NCI-H446 treated with DMSO at 0.1 percent for 48 hours (cell line): ENCODE measurements around the gene KCNAB2.
"Not testable (repeated sequence)": the region's sequence is repeated elsewhere in the genome, so short reads cannot be mapped to it uniquely, and the experiment has no call there.

Experiments
- DNase-seq: peaks from one replicate; lab custom pipeline; 2025; lab: John Stamatoyannopoulos, UW

The KCNAB2 gene

DNA sequence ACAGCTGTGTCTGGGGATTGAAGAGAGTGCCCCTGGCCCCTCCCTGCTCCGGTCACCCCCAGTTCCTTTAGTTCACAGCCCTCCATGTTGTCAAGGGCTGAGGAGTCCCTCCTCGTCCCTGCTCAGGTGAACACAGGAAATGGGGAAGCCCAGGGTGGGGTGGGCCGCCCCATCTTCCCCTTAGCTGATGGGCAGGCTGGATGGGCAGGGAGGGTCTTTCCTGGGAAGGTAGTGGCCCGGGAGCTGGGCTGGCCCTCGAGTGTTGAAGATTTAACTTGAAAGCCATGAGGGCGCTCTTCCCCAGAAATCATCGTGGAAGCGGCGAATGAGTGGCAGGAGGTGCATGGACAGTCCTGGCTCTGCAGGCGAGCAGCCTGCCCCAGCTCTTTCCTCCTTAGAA, 35.1 kb upstream of the KCNAB2 start:
- no peak for DNase-seq

DNA sequence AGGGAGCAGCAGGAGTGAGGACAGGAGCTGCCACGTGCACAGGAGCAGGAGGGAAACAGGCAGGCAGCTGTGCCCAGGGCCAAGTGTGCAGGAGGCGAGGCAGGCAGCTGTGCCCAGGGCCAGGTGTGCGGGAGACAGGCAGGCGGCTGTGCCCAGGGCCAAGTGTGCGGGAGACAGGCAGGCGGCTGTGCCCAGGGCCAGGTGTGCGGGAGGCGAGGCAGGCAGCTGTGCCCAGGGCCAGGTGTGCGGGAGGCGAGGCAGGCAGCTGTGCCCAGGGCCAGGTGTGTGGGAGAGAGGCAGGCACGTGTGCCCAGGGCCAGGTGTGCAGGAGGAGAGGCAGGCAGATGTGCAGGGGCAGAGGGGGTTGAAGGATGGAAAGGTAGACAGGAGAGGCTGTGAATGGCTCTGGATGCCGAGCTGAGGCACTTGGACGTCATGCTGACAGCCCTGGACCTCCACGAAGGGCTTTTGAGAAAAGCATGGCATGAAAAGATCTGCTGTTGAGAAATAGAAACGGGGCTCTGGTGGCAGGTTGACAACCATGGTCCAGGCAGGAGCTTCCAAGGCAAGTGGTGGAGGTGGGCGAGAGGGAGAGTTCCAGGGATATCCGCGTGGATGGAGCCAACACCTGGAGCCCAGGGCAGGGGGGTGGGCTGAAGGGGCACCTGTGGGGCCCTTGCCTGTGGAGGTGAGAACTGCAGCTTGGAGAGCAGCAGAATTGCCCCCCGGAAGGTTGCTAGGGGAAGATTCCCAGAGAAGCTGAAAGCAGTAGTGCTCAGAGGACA, 34.3 kb upstream of the KCNAB2 start:
- DNase-seq, result no peak

DNA sequence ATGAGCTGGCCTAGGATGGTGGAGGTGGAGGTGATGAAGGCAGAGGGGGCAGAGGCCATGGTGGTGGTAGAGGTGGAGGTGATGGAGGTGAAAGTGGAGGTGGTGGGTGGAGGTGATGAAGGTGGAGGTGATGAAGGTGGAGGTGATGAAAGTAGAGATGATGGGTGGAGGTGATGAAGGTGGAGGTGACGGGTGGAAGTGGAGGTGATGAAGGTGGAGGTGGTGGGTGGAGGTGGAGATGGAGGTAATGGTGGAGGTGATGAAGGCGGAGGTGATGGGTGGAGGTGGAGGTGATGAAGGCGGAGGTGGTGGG, 33.8 kb upstream of the KCNAB2 start:
- no peak for DNase-seq

DNA sequence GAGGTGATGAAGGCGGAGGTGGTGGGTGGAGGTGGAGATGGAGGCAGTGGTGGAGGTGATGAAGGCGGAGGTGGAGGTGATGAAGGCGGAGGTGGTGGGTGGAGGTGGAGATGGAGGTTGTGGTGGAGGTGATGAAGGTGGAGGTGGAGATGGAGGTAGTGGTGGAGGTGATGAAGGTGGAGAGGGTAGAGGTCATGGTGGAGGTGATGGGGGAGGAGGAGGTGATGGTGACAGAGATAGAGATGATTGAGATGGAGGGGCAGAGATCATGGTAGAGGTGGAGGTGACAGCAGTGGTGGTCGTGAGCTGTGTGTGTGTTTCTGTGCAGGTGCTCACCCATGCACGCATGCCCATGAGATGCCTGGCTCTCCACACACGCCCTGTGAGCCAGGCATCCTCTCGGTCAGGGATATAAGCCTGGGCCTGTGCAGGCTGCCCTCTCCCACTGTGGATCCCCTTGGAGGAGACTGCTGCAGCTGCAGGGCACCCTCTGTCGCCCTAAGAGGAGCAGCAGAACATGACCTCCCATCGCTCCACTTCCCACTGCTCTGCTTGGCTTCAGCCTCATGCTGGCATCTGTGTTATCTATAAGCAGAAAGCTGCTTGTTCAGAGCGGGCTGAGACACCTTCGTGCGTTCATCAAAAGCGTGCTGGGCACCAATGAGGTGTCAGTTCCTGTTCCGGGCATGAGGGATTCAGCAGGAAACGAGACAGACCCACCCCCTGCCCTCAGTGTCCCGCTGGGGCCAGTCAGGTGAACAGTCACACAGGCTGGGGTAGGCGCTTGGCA, 33.0 kb upstream of the KCNAB2 start:
- DNase-seq, result no peak

DNA sequence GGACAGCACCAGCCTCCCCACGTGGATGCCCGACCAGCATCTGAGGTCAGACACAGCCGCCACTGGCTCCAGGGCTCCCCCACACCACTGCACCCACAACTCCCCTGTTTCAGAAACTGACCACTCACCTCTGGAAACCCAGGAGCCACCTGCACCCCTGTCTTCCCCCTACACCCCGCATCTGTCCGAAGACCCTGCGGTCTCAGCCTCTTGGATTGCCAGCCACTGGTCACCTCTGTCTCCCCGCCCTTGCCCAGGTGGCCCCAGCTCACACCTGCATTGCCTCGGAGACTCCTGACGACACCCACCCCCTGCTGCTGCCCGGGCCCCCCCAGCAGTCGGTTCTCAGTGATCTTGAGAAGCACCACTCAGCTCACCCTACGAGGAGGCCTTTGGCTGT, 32.2 kb upstream of the KCNAB2 start:
- DNase-seq, result no peak

DNA sequence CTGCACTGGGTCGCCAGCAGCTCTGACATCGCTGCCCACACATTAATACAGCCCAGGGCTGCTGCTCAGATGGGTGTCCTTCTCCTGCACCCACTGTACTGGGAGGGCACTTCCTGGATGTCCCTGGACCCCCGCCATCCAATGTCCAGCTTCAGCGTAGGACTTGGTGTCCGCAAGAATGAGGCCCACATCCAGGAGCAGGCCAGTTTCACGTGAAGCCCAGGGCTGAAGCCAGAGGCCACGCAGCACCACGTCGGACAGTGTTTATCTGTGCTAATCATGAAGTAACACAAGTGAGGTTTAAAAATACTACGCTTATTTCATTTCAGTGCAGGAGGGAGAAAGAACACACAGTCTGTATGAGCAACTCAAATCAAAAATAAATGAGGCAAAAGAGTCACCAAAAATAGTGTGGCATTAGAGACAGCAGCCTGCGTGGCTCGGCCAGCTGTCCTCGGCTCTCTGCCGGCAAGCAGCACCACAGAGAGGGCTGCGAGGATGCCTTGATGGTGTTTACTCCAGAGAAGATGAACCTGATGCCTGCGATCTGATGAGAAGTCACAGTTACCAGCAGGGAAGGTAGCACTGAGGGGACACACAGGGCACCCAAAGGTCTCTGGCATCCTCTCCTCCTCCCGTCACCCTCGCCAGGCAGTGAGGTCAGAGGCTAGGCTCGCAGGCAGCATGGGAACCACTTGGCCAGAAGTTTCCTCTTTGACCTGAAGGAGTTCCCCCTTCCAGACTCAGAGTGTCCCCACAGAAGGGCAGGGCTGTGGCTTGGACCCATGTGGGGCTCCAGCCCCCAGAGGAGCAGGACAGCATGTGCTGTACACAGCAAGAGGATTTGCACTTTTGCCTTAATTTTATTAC, 31.3 kb upstream of the KCNAB2 start:
- no peak for DNase-seq

DNA sequence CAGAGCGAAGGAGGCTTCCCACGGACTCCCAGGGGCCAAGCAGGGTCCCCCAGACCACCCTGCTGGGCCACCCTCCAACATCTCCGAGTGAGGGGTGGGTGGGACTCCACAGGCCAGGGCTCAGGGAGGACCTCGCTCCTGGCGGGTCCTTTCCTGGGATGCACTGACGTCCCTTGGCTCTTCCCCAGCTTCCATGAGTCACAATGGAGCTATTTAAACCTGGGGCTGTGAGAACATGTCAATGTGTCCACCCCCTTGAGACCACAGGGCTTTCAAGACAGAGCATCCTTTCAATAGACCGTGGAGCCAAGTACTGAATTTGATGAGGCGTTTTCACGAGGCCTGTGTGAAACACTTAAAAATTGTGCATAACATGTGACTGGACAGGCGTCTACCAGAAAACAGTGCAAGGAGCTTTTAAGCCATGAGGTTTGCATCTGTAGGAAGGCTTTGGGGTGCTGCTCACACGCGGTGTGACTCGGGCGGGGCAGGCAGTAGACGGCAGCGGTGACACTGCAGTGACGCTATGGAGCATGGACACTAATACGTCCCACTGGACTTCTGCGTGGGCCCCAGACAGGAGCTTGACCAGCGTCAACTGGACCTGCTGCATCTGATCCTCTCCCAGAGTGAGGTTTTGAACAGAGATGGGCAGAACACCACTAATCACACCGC, 29.4 kb upstream of the KCNAB2 start:
- no peak for DNase-seq

DNA sequence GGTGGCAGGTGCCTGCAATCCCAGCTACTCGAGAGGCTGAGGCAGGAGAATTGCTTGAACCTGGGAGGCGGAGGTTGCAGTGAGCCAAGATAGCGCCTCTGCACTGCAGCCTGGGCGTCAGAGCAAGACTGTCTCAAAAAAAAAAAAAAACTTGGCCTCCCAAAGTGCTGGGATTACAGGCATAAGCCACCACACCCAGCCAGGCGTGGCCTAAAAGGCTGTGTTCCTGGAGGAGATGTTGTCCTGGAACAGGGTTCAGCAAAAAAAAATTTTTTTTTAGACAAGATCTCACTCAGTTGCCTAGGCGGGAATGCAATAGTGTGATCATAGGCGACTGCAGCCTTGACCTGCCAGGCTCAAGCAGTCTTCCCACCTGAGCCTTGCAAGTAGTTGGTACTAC, 28.0 kb upstream of the KCNAB2 start:
- not testable (repeated sequence) for DNase-seq

DNA sequence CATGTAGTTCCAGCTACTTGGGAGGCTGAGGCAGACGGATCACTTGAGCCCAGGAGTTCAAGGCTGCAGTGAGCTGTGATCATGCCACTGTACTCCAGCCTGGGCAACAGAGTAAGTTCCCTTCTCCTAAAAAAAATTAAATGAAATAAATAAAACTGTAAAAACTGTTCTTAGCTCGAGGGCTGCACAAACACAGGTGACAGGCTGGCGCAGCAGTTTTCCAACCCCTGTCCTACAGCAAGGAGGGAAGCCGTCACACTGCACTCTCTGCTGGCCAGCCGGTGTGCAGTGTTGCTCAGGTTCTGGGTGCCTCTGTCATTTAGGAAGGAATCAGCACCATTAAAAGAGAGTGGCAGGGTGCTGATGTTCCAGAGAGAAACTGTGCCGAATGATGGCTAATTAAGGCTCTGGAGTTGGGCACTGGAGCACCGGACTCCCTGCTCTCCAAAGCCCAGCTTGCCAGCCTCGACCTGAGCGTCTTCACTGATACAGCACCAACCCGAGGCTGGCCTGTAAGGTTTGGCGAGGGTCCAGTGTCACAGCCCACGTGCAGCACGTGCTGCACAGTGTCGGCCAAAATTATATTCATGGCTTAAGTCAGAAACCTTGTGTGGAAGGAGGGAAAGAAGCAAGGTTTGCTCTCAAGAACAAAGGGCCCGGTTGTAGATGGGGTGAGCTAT, 26.4 kb upstream of the KCNAB2 start:
- no peak for DNase-seq

DNA sequence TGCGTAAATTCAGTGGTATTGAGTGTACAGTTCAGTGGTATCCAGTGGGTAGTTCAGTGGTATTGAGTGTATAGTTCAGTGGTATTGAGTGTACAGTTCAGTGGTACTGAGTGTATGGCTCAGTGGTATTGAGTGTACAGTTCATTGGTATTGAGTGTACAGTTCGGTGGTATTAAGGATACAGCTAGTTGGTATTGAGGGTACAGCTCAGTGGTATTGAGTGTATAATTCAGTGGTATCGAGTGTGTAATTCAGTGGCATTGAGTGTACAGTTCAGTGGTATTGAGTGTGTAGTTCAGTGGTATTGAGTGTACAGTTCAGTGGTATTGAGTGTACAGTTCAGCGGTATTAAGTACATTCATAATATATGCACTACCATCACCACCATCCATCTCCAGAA, 23.5 kb upstream of the KCNAB2 start:
- DNase-seq, result no peak

DNA sequence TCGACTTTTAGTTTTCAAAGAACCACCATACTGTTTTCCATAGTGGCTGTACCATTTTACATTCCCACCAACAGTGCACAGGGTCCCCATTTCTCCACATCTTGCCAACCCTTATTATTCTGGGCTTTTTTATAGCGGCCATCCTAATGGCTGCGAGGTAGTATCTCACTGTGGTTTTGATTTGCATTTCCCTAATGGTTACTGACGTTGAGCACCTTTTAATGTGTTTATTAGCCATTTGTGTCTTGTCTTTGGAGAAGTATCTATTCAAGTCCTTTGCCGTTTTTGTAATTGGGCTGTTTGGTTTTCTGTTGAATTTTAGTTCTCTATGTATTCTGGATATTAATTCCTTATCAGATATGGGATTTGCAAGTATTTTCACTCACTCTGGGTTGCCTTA, 22.3 kb upstream of the KCNAB2 start:
- no peak for DNase-seq

DNA sequence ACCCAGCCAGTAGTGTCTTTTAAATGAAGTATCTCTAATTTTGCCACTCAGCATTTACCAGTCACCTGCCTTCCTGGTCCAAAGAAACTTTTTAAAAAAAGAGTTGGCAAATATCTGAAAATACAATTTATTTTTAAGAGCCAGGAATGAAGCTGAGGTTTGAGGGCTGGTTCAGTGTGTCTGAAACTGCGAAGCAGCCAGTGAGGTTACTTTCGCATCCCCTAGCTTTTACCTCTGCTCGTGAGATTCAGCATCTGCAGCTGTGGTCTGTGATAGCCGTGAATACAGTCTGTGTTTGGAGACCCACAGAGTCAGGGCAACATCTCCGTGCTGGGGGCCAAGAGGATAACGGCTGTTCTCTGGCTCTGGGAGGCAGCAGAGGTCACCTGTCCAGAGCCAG, 21.3 kb upstream of the KCNAB2 start:
- no peak for DNase-seq

DNA sequence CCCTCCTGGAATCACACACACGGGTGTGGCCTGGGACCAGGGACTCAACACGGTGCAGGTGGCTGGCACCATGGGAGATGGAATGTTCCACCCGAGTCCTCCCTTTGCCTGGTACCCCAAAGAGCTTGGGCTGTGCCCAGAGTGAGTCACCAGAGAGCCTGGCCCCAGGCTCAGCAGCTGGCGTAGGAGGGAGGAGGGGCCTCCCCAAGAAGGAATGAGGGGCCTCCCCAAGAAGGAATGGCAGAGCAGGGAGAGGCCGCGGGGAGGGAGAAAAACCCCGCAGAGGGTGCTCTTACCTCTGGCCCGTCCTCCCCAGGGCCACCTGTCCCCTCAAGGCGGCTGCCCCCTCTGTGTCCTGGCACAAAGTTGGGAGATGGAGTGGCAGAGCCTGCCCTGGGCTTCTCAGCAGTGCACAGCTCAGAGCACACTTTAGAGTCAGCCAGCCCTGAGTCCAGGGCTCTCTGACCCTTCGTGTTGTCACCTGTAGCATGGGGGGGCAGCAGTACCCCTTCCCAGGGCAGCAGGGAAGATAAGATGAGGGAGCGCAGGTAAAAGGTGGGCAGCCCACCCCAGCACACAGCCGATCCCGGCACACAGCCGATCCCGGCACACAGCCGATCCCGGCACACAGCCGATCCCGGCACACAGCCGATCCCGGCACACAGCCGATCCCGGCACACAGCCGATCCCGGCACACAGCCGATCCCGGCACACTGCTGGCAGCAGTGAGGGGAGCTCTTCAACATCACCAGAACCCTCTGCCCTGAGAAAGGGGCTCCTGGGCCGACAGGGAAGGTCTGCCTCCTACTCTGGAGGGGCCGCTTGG, 20.2 kb upstream of the KCNAB2 start:
- no peak for DNase-seq

DNA sequence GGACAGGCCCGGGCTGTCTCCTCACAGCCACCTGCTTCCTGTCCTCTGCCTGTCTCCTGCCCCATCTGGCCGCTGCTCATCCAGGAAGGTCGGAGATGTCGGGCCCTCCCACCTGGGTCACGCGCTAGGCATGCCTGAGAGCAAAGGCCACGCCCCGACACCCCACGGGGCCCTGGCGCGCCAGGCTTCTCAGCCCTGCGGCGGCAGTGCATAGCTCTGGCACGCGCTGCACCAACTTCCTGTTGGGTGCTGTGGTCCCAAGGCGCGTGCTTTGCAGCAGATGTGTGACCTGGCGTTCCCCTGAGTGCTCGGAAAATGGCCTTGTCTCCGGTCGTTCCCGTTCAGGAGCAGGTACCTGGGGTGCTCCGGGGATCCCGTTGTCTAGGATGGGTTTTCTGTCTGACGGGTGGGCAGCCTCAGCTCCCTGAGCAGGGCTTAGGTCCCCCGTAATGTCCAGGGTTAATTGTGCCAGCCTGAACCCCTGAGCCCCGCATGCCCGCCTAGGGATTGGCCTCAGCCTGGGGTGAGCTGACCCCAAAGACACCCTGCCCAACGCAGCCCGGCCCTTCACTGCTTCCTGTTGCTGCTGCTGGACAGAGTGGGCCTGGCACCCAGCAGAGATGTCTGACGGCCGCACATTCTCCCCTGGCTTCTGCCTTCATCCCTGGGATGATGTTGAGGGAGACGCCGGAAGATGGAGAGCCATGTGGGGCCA, 19.4 kb upstream of the KCNAB2 start:
- no peak for DNase-seq

DNA sequence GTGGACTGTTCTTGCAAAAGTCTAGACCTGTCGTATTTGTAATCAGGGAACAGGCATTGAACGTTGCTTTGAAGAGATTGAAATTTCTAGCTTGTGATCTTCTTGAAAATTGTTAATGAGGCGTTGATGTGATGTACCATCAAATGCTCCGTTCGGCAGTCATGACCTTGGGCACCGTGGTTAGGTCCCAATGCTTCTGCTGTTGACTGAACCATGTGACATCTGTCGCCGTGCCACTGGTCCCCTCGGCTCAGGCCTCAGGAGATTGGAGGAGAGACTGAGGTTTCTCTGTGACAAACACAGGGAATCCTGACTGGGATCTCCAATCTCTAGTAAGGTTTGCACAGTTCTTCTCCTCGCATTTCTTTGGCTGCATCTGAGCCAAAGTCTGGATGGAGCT, 18.1 kb upstream of the KCNAB2 start:
- no peak for DNase-seq

DNA sequence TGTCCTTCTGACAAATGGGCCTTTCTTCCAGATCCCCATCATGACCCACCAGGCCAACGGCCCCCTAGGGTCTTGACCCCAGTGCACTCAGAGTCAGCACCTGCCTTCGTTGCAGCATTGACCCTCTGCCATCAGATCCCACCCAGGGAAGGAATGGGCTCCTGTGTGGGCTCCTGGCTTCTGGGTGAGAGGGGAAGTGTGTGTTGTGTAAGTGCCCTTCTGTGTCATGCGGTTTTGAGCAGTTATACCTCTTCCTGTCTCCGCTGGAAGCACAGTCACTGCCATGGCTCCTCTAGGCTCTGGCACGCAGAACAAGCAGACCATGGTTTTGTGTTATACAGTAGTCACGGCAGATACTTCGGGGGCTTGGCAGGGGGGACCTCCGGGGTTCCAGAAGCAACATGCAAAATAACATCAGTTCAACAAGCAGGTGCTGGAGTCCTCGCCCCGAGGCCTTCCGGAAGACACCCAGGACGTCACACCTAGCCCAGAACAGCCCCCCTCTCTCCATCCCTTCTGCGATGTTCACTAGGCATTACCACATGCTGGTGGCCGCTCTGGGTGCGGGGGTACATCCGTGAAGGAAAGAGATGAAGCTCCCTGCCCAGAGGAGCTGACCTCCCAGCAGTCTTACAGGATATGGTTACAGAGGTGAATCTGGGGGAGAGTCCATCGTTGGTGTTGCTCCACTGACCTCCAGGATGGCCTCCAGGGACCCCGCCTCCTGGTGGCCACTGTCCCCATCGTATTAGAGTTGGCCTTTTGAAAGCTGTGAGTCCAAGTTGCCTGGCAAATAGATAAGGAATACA, 17.4 kb upstream of the KCNAB2 start:
- DNase-seq, result no peak

DNA sequence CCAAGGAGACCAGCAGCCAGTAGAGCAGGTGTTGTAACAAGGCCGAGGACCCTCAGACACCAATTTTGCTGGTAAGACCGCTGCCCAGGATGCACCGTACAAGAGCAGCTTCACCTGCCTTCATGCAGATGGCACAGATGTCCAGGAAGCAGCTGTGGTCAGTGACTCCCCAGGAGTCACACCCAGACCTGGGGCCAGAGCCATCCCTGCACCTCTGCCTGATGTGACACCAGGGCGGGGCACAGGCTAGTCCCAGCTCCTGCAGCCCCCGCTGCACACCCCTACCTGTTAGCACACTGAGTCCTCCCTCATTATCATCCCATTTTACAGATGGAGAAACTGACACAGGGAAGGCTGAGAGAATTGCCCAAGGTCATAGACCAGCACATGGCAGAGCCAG, 16.3 kb upstream of the KCNAB2 start:
- DNase-seq, result no peak

DNA sequence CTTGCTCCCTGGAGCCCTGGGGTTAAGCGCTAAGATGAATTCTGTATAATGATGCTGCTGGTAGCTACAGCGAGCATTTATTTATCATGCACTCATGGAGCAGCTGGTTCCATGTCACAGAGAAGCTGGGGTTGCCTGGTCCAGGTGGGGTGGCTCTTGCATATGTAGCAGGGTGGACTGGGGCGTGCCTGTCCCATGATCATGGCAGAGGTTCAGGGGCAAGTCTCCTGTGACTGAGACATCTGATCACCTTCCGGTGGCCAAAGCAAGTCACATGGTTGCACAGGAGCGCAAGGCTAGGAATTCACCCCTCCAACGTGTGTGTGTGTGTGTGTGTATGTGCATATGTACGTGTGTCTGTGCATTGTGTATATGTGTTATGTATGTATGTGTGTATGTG, 15.6 kb upstream of the KCNAB2 start:
- no peak for DNase-seq

DNA sequence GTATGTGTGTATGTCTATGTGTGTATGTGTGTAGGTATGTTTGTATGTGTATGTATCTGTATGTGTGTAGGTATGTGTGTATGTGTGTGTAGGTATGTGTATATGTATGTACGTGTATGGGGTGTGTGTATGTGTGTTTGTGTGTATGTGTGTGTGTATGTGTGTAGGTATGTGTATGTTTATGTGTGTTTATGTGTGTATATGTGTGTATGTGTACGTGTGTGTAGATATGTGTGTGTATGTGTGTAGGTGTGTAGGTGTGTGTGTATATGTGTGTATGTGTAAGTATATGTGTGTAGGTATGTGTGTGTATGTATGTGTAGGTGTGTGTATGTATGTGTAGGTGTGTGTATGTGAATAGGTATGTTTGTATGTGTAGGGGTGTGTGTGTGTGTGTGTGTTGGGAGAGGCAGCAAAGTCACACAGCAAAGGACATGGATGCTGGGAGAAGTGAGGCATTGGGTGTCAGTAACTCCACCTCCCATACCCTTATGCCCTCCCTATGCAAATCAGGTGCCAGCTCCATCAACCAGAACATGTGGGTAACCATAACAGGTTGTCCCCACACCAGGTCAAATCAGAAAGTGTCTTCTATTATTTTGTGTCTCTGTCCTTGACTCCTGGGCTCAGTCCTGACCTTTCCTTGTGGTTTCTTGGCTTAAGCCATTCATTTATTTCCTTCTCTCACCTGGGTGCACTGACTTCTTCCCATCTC, 15.0 kb upstream of the KCNAB2 start:
- DNase-seq, result no peak
